HG03025 (cell line): ENCODE measurements around the gene REPIN1.

Experiments
- ATAC-seq: cut with Tn5 transposase; IDR thresholded peaks from one replicate; pipeline ENCODE4 v1.9.1; 2021; ENCODE audit warnings: mild to moderate bottlenecking, moderate library complexity; ENCODE audit not compliant: unreplicated experiment, low FRiP score

Gene REPIN1

DNA sequence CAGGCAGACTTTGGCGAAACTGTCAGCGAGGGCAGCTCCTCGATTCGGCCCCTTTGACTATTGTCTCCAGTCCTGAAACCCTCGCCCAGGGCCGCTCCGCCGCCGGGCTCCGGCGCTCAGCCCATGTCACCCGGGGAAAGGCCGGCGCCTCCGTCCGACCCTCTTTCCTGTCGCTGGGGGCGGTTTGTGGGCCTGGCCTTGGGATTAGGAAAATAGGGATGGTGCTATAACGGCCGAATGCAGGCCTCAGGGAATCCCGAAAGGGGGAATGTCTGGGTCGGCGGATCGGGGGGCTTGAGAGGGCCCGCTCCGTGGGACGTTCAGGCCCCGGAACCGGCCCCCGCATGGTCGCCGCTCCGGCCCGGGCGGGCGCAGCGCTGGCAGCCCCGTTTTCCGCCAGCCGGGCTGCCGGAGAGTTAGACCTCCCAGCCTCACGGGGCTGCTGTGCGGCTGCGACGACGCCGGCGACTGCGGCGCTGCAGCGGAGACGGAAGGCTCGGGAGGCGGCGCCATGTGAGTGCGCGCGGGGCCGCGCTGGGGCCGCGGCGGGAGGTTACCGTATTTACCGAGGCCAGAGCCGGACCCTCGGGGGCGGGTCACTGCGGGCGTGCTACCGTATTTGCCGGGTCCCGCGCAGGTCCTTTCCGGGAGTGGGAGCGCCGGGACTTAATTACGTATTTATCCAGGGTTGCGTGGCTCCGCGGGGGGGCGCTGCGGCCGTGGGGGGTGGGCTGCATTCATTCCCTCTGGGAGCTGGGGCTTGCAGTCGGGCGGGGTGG lies 36.4 kb downstream of the REPIN1 start:
- ATAC-seq, result peak; percentile 56

DNA sequence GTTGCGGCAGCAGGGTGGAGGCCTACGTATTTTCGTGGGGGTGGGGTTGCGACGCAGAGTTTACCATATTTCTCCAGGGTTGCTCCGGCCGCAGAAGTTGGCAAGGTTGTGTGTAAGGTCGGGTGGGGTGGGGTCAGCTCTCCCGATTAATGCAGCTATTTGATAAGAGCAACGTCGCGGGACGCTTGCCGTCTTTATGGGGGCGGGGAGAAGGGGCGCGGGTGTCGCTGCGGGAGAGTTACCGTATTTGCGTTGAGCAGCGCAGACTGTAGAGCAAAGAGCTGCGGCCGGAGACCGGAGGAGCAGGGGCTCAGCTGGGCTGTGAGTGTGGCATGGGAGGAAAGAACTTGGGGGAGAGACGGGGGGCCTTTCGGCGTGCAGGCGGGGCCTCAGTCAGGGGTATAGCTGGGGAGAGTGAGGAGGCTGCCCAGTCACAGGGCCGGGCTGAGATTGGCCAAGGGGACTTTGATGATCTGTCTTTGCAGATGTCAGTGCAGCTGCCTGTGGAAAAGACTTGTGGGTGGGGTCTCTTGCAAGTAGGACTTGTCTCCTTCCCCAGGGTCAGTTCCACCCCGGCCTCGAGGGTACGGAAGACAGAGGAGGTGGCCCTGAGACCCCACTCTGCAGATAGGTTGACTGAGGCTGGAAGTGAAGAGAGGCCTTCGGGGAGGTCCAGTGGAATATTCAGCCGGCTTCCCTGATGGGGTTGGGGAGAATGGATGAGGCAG lies 37.1 kb downstream of the REPIN1 start:
- no peak for ATAC-seq

- no peak for ATAC-seq
Observed at GRCh38 chr7:150406312-150406566, 37.6 kb downstream of the REPIN1 start.

- ATAC-seq, result peak; percentile 43
Observed at GRCh38 chr7:150406567-150407421, 38.2 kb downstream of the REPIN1 start.

- ATAC-seq, result no peak
Observed at GRCh38 chr7:150407588-150408392, 39.2 kb downstream of the REPIN1 start.

- ATAC-seq, result no peak
Observed at GRCh38 chr7:150408393-150409299, 40.0 kb downstream of the REPIN1 start.

GRCh38 chr7:150409300-150410030 lies 40.8 kb downstream of the REPIN1 start:
- ATAC-seq, result no peak

DNA sequence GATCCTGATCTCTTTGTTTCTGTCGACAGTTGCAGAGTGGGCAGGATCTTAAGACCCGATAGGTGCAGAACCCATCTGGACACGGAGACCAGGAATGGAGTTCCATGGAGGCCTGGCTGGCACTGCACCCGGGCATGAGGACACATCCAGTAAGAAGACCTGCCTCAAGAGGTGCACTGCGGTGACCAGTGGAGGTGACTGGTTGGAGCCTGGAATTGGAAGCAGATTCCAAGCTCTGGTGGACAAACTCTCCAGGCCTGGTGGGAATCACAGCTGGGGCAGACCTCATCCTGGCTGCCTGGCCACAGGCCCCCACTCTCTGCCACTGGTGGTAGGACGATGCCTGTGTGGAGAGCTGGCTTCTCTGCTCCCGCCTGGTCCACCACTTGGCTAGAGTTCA lies 41.5 kb downstream of the REPIN1 start:
- ATAC-seq, result no peak

- ATAC-seq, result no peak
Observed at GRCh38 chr7:150410680-150411346, 42.2 kb downstream of the REPIN1 start.

- ATAC-seq, result no peak
Observed at GRCh38 chr7:150411606-150412005, 43.0 kb downstream of the REPIN1 start.

GRCh38 chr7:150412016-150412415 lies 43.4 kb downstream of the REPIN1 start:
- no peak for ATAC-seq

DNA sequence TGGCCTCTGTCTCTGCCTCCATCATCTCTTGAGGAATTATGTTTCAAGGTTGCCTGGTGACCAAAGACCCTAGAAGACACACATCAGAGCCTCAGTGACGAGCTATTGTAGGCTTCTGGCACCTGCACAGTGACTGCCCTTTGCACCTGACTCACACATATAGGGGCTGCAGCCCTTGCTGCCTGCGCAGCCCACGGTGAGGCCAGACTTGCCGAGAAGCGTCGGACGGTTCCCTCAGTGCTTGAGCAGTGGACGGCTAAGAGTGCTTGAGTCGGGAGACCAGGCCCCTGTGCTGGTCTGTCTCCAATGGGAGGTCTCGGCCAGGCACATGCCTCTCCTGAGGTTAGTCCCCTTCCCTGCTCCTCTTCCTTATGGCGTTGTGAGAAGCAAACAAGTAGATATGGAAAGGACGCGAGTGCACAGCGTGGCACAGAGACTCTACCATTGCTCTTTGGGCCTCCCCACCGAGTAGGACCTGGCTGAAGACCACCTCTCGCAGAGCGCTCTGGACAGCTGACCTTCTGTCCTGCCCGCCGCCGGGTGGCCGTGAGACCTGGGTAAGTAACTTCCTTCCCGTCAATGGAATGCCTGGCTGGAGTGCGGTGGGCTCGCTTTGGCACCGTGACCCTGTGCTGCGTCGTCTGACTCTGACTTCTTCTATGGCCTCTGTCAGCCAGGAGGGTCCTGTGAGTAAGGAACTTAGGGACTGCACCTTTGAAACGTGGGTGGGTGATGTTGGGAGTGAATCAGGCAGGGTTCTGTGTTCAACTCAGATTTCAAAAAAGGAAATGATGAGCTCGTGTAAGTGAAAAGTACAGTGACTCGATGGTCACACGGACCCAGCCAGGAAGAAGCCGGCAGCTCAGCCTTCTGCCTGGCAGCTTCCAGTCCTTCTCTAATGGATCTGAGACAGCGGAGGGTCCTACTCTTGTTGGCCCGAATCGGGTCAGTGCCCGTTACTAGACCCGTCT lies 44.2 kb downstream of the REPIN1 start:
- no peak for ATAC-seq

DNA sequence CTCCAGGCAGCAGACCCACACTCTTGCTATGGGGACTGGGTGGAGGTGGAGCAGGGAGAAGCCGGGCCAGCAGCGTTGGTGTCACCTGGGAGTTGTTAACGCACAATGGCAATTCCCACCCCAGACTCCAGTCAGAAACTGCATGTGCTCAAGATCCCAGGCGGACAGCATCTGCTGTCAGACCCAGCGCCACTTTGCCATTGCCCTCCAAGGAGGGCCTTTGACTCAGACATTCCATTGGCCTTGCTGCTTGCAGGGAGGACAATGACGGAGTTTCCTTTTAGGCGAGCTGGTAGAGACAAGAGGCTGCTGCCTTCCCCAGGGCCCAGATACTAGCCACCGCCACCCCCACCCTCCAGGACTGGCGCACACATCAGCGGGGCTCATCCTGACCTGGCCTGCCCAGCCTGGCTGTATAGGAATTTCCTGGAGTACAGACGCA lies 45.0 kb downstream of the REPIN1 start:
- ATAC-seq, result no peak

- no peak for ATAC-seq
Observed at GRCh38 chr7:150415161-150416153, 46.8 kb downstream of the REPIN1 start.

DNA sequence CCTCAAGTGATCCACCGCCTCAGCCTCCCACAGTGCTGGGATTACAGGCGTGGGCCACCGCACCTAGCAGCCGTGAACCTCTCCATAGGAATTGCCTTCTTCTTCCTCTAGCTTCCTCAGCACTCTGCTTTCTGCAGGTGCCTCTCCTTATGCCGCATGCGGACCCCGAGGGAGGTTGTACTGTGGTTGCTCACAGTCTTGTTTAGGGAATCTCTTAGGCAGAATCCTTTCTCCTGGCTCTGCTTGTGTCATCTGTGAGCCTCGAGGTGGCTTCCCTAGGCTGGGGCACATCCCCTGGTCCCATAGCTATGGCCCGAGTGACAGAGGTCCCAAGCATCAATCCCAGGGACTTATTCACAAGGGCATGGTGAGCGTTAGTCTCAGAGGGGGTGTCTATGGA lies 48.6 kb downstream of the REPIN1 start:
- no peak for ATAC-seq

GRCh38 chr7:150417863-150418262 lies 49.2 kb downstream of the REPIN1 start:
- no peak for ATAC-seq
